ENCODE measurements around the gene FOXN3. TPM values are rescaled to one million over a fixed set of nuclear protein-coding genes. Genes with fewer than 3 reads are reported as not detected.

The FOXN3 gene
- polyA plus RNA-seq, 1 donor from 2014 or later, result 10.3 TPM

DNA sequence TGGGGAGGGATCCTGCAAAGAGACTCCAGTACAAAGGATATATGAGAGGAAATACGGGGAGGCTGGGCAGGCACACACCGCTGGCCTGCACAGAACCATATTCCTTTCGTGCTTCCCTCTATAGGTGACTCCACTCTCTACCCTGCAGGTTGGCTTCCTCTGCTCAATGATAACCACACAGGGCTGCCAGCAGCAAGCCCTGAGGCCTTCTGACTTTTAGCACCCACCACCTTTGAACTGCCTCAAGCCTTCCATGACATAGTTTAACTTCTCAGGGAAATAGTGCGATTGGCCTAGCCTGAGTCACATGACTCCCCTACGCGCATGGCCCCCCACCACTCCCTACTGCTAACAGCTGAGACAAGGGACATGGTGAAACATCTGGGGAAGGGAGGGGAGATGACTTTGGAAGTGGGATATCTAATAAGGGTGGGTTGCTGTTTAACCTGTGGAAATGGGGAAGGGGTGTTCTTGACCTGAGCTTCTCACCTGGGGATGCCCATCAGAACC, 3.0 kb upstream of the FOXN3 start:
- Histone ChIP-seq H3K4me2 (ENCODE audit: low read length) (no peak overlapping the region), H3K36me3 (ENCODE audit: insufficient read depth, low read length) (no peaks in the 10 kb centered on the region), H2AFZ (ENCODE audit: low read depth, low read length) (no peak overlapping the region), H3F3A (ENCODE audit: insufficient read depth, low read length, poor library complexity, severe bottlenecking) (no peaks in the 10 kb centered on the region), H3K79me2 (replicated peaks; ENCODE audit: insufficient read depth, low read length) (peaks cover 8% of the 10 kb centered on the region), H3K9me2 (ENCODE audit: insufficient read depth, low read length) (no peaks in the 10 kb centered on the region), H3K9me3 (ENCODE audit: low read length) (no peaks in the 10 kb centered on the region), H3K9ac (ENCODE audit: low read length) (no peak overlapping the region), H3K4me3 (ENCODE audit: low read length) (no peak overlapping the region), H3K27me3 (ENCODE audit: insufficient read depth, low read depth, low read length) (no peaks in the 10 kb centered on the region), H3K27ac (ENCODE audit: low read length) (no peak overlapping the region), H4K20me1 (ENCODE audit: insufficient read depth) (no peaks in the 10 kb centered on the region)
- no peak for TF ChIP-seq RAD21 (conservative IDR thresholded peaks at IDR 0.05)
- no peak for TF ChIP-seq EP300 (conservative IDR thresholded peaks at IDR 0.05; ENCODE audit: poor library complexity, severe bottlenecking)
- TF ChIP-seq MXI1 (conservative IDR thresholded peaks at IDR 0.05; ENCODE audit: poor library complexity, severe bottlenecking), result no peak
- TF ChIP-seq, protein P1, sequence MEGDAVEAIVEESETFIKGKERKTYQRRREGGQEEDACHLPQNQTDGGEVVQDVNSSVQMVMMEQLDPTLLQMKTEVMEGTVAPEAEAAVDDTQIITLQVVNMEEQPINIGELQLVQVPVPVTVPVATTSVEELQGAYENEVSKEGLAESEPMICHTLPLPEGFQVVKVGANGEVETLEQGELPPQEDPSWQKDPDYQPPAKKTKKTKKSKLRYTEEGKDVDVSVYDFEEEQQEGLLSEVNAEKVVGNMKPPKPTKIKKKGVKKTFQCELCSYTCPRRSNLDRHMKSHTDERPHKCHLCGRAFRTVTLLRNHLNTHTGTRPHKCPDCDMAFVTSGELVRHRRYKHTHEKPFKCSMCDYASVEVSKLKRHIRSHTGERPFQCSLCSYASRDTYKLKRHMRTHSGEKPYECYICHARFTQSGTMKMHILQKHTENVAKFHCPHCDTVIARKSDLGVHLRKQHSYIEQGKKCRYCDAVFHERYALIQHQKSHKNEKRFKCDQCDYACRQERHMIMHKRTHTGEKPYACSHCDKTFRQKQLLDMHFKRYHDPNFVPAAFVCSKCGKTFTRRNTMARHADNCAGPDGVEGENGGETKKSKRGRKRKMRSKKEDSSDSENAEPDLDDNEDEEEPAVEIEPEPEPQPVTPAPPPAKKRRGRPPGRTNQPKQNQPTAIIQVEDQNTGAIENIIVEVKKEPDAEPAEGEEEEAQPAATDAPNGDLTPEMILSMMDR (IDR thresholded peaks at IDR 0.05; ENCODE audit: poor library complexity, severe bottlenecking), result no peak
- no peak for TF ChIP-seq SMC3 (conservative IDR thresholded peaks at IDR 0.05; ENCODE audit: poor library complexity)
- TF ChIP-seq, protein P2, sequence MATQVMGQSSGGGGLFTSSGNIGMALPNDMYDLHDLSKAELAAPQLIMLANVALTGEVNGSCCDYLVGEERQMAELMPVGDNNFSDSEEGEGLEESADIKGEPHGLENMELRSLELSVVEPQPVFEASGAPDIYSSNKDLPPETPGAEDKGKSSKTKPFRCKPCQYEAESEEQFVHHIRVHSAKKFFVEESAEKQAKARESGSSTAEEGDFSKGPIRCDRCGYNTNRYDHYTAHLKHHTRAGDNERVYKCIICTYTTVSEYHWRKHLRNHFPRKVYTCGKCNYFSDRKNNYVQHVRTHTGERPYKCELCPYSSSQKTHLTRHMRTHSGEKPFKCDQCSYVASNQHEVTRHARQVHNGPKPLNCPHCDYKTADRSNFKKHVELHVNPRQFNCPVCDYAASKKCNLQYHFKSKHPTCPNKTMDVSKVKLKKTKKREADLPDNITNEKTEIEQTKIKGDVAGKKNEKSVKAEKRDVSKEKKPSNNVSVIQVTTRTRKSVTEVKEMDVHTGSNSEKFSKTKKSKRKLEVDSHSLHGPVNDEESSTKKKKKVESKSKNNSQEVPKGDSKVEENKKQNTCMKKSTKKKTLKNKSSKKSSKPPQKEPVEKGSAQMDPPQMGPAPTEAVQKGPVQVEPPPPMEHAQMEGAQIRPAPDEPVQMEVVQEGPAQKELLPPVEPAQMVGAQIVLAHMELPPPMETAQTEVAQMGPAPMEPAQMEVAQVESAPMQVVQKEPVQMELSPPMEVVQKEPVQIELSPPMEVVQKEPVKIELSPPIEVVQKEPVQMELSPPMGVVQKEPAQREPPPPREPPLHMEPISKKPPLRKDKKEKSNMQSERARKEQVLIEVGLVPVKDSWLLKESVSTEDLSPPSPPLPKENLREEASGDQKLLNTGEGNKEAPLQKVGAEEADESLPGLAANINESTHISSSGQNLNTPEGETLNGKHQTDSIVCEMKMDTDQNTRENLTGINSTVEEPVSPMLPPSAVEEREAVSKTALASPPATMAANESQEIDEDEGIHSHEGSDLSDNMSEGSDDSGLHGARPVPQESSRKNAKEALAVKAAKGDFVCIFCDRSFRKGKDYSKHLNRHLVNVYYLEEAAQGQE (IDR thresholded peaks at IDR 0.05; ENCODE audit: borderline replicate concordance), result no peak
- no peak for TF ChIP-seq EZH2 (IDR thresholded peaks at IDR 0.05; ENCODE audit: borderline replicate concordance, insufficient read depth, low read length, poor library complexity, severe bottlenecking)
- TF ChIP-seq TAF1 (IDR thresholded peaks at IDR 0.05; ENCODE audit: low read depth), result no peak

DNA sequence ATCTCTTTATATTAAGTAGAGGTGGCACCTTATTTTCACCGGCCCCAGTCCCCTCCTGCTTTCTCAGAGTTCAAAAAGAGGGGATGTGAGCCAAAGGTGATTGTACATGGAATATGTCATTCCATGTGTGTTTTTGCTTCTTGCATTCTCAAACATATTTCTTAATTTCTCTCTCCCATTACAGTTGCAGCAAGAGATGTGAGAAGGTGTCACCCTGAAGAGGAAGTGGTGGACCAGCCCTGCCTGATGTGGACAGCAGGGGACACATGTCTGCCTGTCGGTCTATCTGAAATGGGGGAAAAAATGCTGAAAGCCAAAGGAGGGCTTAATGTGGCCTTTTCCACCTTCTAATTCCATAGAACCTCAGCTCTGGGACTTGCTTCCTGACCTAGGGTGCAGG, 1.9 kb upstream of the FOXN3 start:
- no peak overlapping the region for H3K27ac ChIP-seq (ENCODE audit: low read length)
- no peaks in the 10 kb centered on the region for H4K20me1 ChIP-seq (ENCODE audit: insufficient read depth)
- no peaks in the 10 kb centered on the region for H3K27me3 ChIP-seq (ENCODE audit: insufficient read depth, low read depth, low read length)
- H3K9ac ChIP-seq (ENCODE audit: low read length), result no peak overlapping the region
- H3K4me2 ChIP-seq (ENCODE audit: low read length), result no peak overlapping the region
- H3K4me3 ChIP-seq (ENCODE audit: low read length), result no peak overlapping the region
- H3K36me3 ChIP-seq (ENCODE audit: insufficient read depth, low read length), result no peaks in the 10 kb centered on the region
- no peaks in the 10 kb centered on the region for H3K9me3 ChIP-seq (ENCODE audit: low read length)
- no peak overlapping the region for H2AFZ ChIP-seq (ENCODE audit: low read depth, low read length)
- H3F3A ChIP-seq (ENCODE audit: insufficient read depth, low read length, poor library complexity, severe bottlenecking), result no peaks in the 10 kb centered on the region
- H3K9me2 ChIP-seq (ENCODE audit: insufficient read depth, low read length), result no peaks in the 10 kb centered on the region
- TF ChIP-seq EZH2 (IDR thresholded peaks at IDR 0.05; ENCODE audit: borderline replicate concordance, insufficient read depth, low read length, poor library complexity, severe bottlenecking) (no peak), POLR2AphosphoS5 (IDR thresholded peaks at IDR 0.05) (no peak), RAD21 (conservative IDR thresholded peaks at IDR 0.05) (no peak), EP300 (conservative IDR thresholded peaks at IDR 0.05; ENCODE audit: poor library complexity, severe bottlenecking) (no peak), SMC3 (conservative IDR thresholded peaks at IDR 0.05; ENCODE audit: poor library complexity) (no peak), TAF1 (IDR thresholded peaks at IDR 0.05; ENCODE audit: low read depth) (no peak), MXI1 (conservative IDR thresholded peaks at IDR 0.05; ENCODE audit: poor library complexity, severe bottlenecking) (no peak)
- TF ChIP-seq, protein P2 (IDR thresholded peaks at IDR 0.05; ENCODE audit: borderline replicate concordance), result no peak
- TF ChIP-seq, protein P1 (IDR thresholded peaks at IDR 0.05; ENCODE audit: poor library complexity, severe bottlenecking), result no peak
- H3K79me2 ChIP-seq (replicated peaks; ENCODE audit: insufficient read depth, low read length), result peaks cover 13% of the 10 kb centered on the region

All from neural cell (in vitro differentiated cells).